ENCODE measurements around the gene NCAPH2.

NCAPH2 gene

GRCh38 chr22:50561401-50562358 is 53.7 kb downstream of the NCAPH2 start:
- H3K4me3 ChIP-seq (ENCODE audit: low read length) = no peak overlapping the region
- no peak for TF ChIP-seq CTCF (IDR thresholded peaks at IDR 0.05; ENCODE audit: insufficient read depth, low read depth, low read length, missing control alignments)
- DNase-seq (ENCODE audit: low read depth) = no peak

- peak; percentile 64 for TF ChIP-seq CTCF (IDR thresholded peaks at IDR 0.05; ENCODE audit: insufficient read depth, low read depth, low read length, missing control alignments)
- peak within 1 kb of the TSS; percentile 66 for H3K4me3 ChIP-seq (ENCODE audit: low read length)
- DNase-seq (ENCODE audit: low read depth) = peak; percentile 95
Measured at GRCh38 chr22:50562523-50563412, 54.7 kb downstream of the NCAPH2 start, which contains the start of gene SYCE3. Gene SYCE3 (minus strand): TSS chr22:50562919. CDS start chr22:50556405, 6,514 bp downstream.

- H3K4me3 ChIP-seq (ENCODE audit: low read length) = peak overlapping the region; percentile 66
- DNase-seq (ENCODE audit: low read depth) = no peak
- TF ChIP-seq CTCF (IDR thresholded peaks at IDR 0.05; ENCODE audit: insufficient read depth, low read depth, low read length, missing control alignments) = no peak
Measured at GRCh38 chr22:50563413-50564160, 55.6 kb downstream of the NCAPH2 start.

GRCh38 chr22:50564289-50564688 is 56.3 kb downstream of the NCAPH2 start:
- H3K4me3 ChIP-seq (ENCODE audit: low read length) = no peak overlapping the region
- no peak for DNase-seq (ENCODE audit: low read depth)
- no peak for TF ChIP-seq CTCF (IDR thresholded peaks at IDR 0.05; ENCODE audit: insufficient read depth, low read depth, low read length, missing control alignments)

- DNase-seq (ENCODE audit: low read depth) = no peak
- TF ChIP-seq CTCF (IDR thresholded peaks at IDR 0.05; ENCODE audit: insufficient read depth, low read depth, low read length, missing control alignments) = no peak
- H3K4me3 ChIP-seq (ENCODE audit: low read length) = no peak overlapping the region
Measured at GRCh38 chr22:50567721-50568252, 59.8 kb downstream of the NCAPH2 start.

GRCh38 chr22:50568626-50569025 is 60.6 kb downstream of the NCAPH2 start:
- no peak overlapping the region for H3K4me3 ChIP-seq (ENCODE audit: low read length)
- TF ChIP-seq CTCF (IDR thresholded peaks at IDR 0.05; ENCODE audit: insufficient read depth, low read depth, low read length, missing control alignments) = no peak
- DNase-seq (ENCODE audit: low read depth) = peak; percentile 69
